HL-60 (cell line): Measurements from ENCODE around the gene MACF1.

Experiments
- DNase-seq, 2 experiments: peaks; one replicate each; pipeline ENCODE4 v3.0.0-alpha.2; 2010 to 2020; ENCODE audit warnings: low read depth in 1 of 2, low spot score in 1 of 2
- H3K27ac ChIP-seq: fragments of 250-450 bp; sonication (Bioruptor Pico); replicated peaks from 2 replicates; pipeline ENCODE4 v1.5.1; 2020; ENCODE audit warnings: mild to moderate bottlenecking, moderate library complexity
- H3K27me3 ChIP-seq: fragments of 250-450 bp; sonication (Bioruptor Pico); 2 replicates; pipeline ENCODE4 v1.5.1; 2021; ENCODE audit warnings: mild to moderate bottlenecking, moderate library complexity; ENCODE audit not compliant: insufficient read depth, poor library complexity, severe bottlenecking
- H3K4me3 ChIP-seq: replicated peaks from 2 replicates; pipeline ENCODE4 v1.5.1; 2011; ENCODE audit warnings: mild to moderate bottlenecking, control low read depth, low read length; ENCODE audit not compliant: insufficient read depth
- GABPA ChIP-seq: IDR thresholded peaks from 2 replicates; pipeline ENCODE4 v1.6.1; 2012; ENCODE audit warnings: low read depth
- POLR2AphosphoS5 ChIP-seq: IDR thresholded peaks from 2 replicates; pipeline ENCODE4 v1.6.1; 2012; ENCODE audit warnings: low read depth
- SPI1 ChIP-seq: IDR thresholded peaks from 2 replicates; pipeline ENCODE4 v1.6.1; 2012; ENCODE audit warnings: low read depth, mild to moderate bottlenecking, borderline replicate concordance
- TF ChIP-seq, protein P1 (sequence below): IDR thresholded peaks from 2 replicates; pipeline ENCODE4 v1.6.1; 2012; ENCODE audit warnings: low read depth; ENCODE audit not compliant: insufficient replicate concordance
- TF ChIP-seq, protein P2 (sequence below): IDR thresholded peaks from one replicate; pipeline ENCODE4 v1.5.1; 2011; ENCODE audit warnings: low read length, control low read depth, inconsistent platforms; ENCODE audit not compliant: insufficient read depth

Gene MACF1

DNA sequence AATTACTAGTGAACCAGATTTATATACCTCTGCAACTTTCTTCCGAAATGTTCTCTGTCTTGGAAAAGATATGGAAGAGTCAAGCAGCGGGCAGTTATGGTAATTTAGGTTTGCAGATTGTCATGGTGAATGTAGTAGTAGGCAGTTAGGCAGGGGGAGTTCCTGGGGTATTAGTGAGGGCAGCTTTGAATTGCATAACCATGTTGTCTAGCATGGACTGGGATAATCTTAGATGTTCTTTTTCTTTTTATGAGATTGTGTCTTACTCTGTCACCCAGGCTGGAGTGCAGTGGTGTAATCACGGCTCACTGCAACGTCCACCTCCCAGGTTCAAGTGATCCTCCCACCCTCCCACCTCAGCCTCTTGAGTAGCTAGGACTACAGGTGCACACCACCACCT is 25.0 kb downstream of the MACF1 start:
- no peak for TF ChIP-seq GABPA
- TF ChIP-seq, protein P1, sequence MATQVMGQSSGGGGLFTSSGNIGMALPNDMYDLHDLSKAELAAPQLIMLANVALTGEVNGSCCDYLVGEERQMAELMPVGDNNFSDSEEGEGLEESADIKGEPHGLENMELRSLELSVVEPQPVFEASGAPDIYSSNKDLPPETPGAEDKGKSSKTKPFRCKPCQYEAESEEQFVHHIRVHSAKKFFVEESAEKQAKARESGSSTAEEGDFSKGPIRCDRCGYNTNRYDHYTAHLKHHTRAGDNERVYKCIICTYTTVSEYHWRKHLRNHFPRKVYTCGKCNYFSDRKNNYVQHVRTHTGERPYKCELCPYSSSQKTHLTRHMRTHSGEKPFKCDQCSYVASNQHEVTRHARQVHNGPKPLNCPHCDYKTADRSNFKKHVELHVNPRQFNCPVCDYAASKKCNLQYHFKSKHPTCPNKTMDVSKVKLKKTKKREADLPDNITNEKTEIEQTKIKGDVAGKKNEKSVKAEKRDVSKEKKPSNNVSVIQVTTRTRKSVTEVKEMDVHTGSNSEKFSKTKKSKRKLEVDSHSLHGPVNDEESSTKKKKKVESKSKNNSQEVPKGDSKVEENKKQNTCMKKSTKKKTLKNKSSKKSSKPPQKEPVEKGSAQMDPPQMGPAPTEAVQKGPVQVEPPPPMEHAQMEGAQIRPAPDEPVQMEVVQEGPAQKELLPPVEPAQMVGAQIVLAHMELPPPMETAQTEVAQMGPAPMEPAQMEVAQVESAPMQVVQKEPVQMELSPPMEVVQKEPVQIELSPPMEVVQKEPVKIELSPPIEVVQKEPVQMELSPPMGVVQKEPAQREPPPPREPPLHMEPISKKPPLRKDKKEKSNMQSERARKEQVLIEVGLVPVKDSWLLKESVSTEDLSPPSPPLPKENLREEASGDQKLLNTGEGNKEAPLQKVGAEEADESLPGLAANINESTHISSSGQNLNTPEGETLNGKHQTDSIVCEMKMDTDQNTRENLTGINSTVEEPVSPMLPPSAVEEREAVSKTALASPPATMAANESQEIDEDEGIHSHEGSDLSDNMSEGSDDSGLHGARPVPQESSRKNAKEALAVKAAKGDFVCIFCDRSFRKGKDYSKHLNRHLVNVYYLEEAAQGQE, result no peak
- no peak for TF ChIP-seq SPI1
- TF ChIP-seq POLR2AphosphoS5, result no peak
- TF ChIP-seq, protein P2, sequence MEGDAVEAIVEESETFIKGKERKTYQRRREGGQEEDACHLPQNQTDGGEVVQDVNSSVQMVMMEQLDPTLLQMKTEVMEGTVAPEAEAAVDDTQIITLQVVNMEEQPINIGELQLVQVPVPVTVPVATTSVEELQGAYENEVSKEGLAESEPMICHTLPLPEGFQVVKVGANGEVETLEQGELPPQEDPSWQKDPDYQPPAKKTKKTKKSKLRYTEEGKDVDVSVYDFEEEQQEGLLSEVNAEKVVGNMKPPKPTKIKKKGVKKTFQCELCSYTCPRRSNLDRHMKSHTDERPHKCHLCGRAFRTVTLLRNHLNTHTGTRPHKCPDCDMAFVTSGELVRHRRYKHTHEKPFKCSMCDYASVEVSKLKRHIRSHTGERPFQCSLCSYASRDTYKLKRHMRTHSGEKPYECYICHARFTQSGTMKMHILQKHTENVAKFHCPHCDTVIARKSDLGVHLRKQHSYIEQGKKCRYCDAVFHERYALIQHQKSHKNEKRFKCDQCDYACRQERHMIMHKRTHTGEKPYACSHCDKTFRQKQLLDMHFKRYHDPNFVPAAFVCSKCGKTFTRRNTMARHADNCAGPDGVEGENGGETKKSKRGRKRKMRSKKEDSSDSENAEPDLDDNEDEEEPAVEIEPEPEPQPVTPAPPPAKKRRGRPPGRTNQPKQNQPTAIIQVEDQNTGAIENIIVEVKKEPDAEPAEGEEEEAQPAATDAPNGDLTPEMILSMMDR, result no peak
- no peak for DNase-seq
- Histone ChIP-seq H3K27ac (no peak overlapping the region), H3K4me3 (no peak overlapping the region), H3K27me3 (no peaks in the 10 kb centered on the region)

DNA sequence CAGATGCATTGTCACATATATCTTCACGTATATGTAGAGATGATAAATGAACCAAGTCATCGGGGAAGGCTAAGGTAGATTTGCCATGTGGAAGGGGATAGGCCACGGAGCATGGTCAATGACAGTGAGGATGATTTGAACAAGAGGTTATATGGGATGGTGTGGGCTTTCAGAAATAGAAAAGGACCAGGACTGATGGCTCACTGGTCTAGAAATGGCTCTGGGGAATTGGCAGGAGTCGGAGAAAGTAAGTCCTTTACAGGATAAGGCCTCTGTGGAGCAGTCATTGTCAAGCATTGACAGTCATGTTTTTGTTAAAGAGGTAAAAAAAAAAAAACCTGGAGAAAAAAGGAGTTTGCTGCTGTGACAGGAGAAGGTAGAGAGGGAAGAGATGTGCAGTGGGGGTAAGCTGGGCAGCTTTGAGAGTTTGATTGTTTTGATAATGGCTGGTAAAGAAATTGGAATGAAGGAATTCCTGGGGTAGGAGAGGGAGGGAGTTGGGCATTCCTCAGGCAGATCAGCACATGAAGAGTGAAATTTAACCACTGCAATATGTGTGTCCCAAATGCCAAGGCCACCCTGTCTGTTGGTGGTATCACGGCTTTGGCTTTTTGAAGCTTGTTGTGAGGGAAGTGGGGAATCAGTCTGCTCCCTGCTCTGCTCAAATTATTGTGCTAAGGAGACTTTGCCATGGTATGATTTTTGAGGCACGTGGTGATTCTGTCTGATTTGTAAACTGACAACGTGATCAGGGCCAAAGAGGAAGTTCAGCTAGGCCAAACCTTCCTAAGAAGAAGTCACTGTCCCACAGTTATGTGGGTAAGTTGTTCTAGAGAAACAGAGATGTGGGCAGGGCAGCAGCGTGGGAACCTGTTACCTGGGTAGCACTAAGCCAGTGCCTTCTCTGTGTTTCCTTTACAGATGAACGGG is 26.0 kb downstream of the MACF1 start:
- Histone ChIP-seq H3K27me3 (no peaks in the 10 kb centered on the region), H3K4me3 (no peak overlapping the region), H3K27ac (no peak overlapping the region; the same call in 1 of the 2 replicates)
- TF ChIP-seq, protein P1, result no peak
- peak; percentile 48; the same call in 1 of the 2 replicates for TF ChIP-seq SPI1
- peak; percentile 38 to 78 for DNase-seq

DNA sequence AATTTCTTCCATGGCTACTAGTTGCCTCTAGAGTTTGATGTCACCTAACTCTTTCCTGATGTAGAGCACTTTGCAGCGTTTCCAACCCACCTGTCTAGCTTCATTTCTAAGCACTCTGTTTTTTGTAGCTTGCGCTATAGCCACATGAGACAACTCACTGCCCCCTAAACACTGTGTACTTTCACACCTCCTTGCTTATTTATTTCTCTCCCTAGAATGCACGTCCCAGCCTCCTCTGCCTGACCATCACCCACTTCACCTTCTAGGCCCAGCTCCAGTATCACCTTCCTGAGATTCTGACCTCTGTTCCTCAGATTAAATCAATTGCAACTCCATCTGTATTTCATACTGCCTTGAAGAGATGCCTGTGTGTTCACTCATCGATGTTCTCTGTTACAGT is 32.5 kb downstream of the MACF1 start:
- Histone ChIP-seq H3K27me3 (no peaks in the 10 kb centered on the region), H3K27ac (no peak overlapping the region)

More for the DNA sequence above, 32.5 kb downstream of the MACF1 start:
- TF ChIP-seq, protein P2, result no peak
- no peak for TF ChIP-seq POLR2AphosphoS5
- TF ChIP-seq, protein P1, result no peak
- TF ChIP-seq GABPA, result no peak
- no peak for TF ChIP-seq SPI1
- no peak overlapping the region for H3K4me3 ChIP-seq
- DNase-seq, result no peak
